ENCODE measurements around the gene MRPS14.

Gene MRPS14

GRCh38 chr1:174982971-174983689, 40.1 kb downstream of the MRPS14 start:
- DNase-seq, result peak; percentile 36

GRCh38 chr1:174976436-174977108, 46.7 kb downstream of the MRPS14 start:
- no peak for DNase-seq

GRCh38 chr1:174975764-174976163, 47.5 kb downstream of the MRPS14 start:
- no peak for DNase-seq

GRCh38 chr1:174974711-174975119, 48.5 kb downstream of the MRPS14 start:
- DNase-seq, result no peak

GRCh38 chr1:174971902-174972301, 51.3 kb downstream of the MRPS14 start:
- no peak for DNase-seq

- no peak for DNase-seq
Observed at GRCh38 chr1:174971466-174971865, 51.8 kb downstream of the MRPS14 start.

- DNase-seq, result no peak
Observed at GRCh38 chr1:174969977-174970376, 53.2 kb downstream of the MRPS14 start.

GRCh38 chr1:174968750-174969244, 54.4 kb downstream of the MRPS14 start:
- peak; percentile 8 for DNase-seq

- DNase-seq, result no peak
Observed at GRCh38 chr1:174967845-174968705, 55.1 kb downstream of the MRPS14 start.

GRCh38 chr1:174966008-174966572, 57.1 kb downstream of the MRPS14 start:
- no peak for DNase-seq

GRCh38 chr1:174965362-174966007, 57.7 kb downstream of the MRPS14 start:
- no peak for DNase-seq

- no peak for DNase-seq
Observed at GRCh38 chr1:174964972-174965361, 58.3 kb downstream of the MRPS14 start.

GRCh38 chr1:174964261-174964971, 58.8 kb downstream of the MRPS14 start:
- DNase-seq, result no peak

- DNase-seq, result no peak
Observed at GRCh38 chr1:174963529-174964125, 59.6 kb downstream of the MRPS14 start.

Data from stimulated activated CD4-positive, alpha-beta T cell treated with anti-CD3 and anti-CD28 coated beads, Interleukin-15, amount 100 ng/mL, for 24 hours (primary cell).